ENCODE measurements around the gene OR6J1. TPM values are rescaled to one million over a fixed set of nuclear protein-coding genes. Genes with fewer than 3 reads are reported as not detected.

The OR6J1 gene
- total and polyA plus RNA-seq, 9 of the 15 experiments (the other 6 are each of a cell fraction or from before 2014, with no cell fraction given) = not detected

GRCh38 chr14:22589096-22589839 is 54.9 kb downstream of the OR6J1 start, which contains the start of gene DAD1 (continued):
- TF ChIP-seq KLF6 (CRISPR knock-in tag; IDR thresholded peaks at IDR 0.05; ENCODE audit: borderline replicate concordance) = no peak
- peak; percentile 56 for TF ChIP-seq TBP (optimal IDR thresholded peaks at IDR 0.05; ENCODE audit: low read depth, low read length)
- TF ChIP-seq CBX3 (IDR thresholded peaks at IDR 0.05; ENCODE audit: borderline replicate concordance in 1 of 2, low read length in 2 of 2) = no peak
- TF ChIP-seq MED1 (CRISPR knock-in tag; IDR thresholded peaks at IDR 0.05; ENCODE audit: borderline replicate concordance) = no peak
- no peak for TF ChIP-seq ZMIZ1 (IDR thresholded peaks at IDR 0.05; ENCODE audit: low read depth in 2 of 2, low read length in 2 of 2)
- no peak for TF ChIP-seq LARP7 (IDR thresholded peaks at IDR 0.05)
- no peak for TF ChIP-seq ZNF175 (CRISPR knock-in tag; IDR thresholded peaks at IDR 0.05; ENCODE audit: low read depth)
- TF ChIP-seq TEAD1 (CRISPR knock-in tag; IDR thresholded peaks at IDR 0.05) = no peak
- TF ChIP-seq MEIS2 (IDR thresholded peaks at IDR 0.05; ENCODE audit: partially characterized antibody) = peak; percentile 95
- TF ChIP-seq YY1 (IDR thresholded peaks at IDR 0.05; ENCODE audit: borderline replicate concordance in 1 of 3, control insufficient read depth in 1 of 3, extremely low read depth in 1 of 3, insufficient read depth in 3 of 3, insufficient read length in 1 of 3, insufficient replicate concordance in 2 of 3, low read depth in 1 of 3, low read length in 2 of 3) = peak in 2 of 3 experiments; percentile 58 to 63
- peak; percentile 63; the same call in 1 of the 2 replicates for TF ChIP-seq GABPB1 (CRISPR knock-in tag; IDR thresholded peaks at IDR 0.05)
- TF ChIP-seq TAL1 (IDR thresholded peaks at IDR 0.05) = no peak
- no peak for TF ChIP-seq ZNF263 (CRISPR knock-in tag; IDR thresholded peaks at IDR 0.05; ENCODE audit: borderline replicate concordance)
- TF ChIP-seq SIX5 (IDR thresholded peaks at IDR 0.05; ENCODE audit: borderline replicate concordance in 1 of 2, insufficient read depth in 1 of 2, low read depth in 1 of 2, low read length in 2 of 2) = no peak
- no peak for TF ChIP-seq NR2C2 (CRISPR knock-in tag; IDR thresholded peaks at IDR 0.05)
- TF ChIP-seq NR2C2 (tag; IDR thresholded peaks at IDR 0.05) = peak; percentile 59
- TF ChIP-seq SP1 (CRISPR knock-in tag; IDR thresholded peaks at IDR 0.05) = no peak
- TF ChIP-seq ZNF511 (CRISPR knock-in tag; IDR thresholded peaks at IDR 0.05) = no peak
- no peak for TF ChIP-seq TCFL5 (CRISPR knock-in tag; conservative IDR thresholded peaks at IDR 0.05)
- TF ChIP-seq HNRNPL (IDR thresholded peaks at IDR 0.05; ENCODE audit: low read depth, low read length) = no peak
- TF ChIP-seq ZNF830 (CRISPR knock-in tag; IDR thresholded peaks at IDR 0.05) = no peak
- no peak for TF ChIP-seq GTF2F1 (IDR thresholded peaks at IDR 0.05; ENCODE audit: low read depth, low read length)
- no peak for TF ChIP-seq ATF4 (CRISPR knock-in tag; IDR thresholded peaks at IDR 0.05)
